HepG2 (cell line): ENCODE data around the gene RRAS. TPM values are rescaled to one million over a fixed set of nuclear protein-coding genes. Genes with fewer than 3 reads are reported as not detected.

Experiments
- E2F5 ChIP-seq: sonication (generic); formaldehyde crosslinking; conservative IDR thresholded peaks from 2 replicates; pipeline ENCODE4 v1.4.0; 2020; ENCODE audit warnings: missing genetic modification reagents
- ESRRA ChIP-seq: sonication (generic); formaldehyde crosslinking; IDR thresholded peaks from 2 replicates; pipeline ENCODE4 v1.5.1; 2020; ENCODE audit warnings: mild to moderate bottlenecking, low read depth, missing genetic modification reagents
- HIVEP1 ChIP-seq: sonication (generic); formaldehyde crosslinking; IDR thresholded peaks from 2 replicates; pipeline ENCODE4 v1.4.0; 2020; ENCODE audit warnings: mild to moderate bottlenecking, missing genetic modification reagents
- HNF4A ChIP-seq: sonication (generic); formaldehyde crosslinking; IDR thresholded peaks from 2 replicates; pipeline ENCODE4 v1.4.0; 2020; ENCODE audit warnings: missing genetic modification reagents
- HOXA7 ChIP-seq: sonication (generic); formaldehyde crosslinking; IDR thresholded peaks from 2 replicates; pipeline ENCODE4 v1.8.1; 2022; ENCODE audit warnings: mild to moderate bottlenecking, missing genetic modification reagents, moderate library complexity
- MBD4 ChIP-seq: IDR thresholded peaks from 2 replicates; pipeline ENCODE4 v1.6.1; 2012; ENCODE audit warnings: low read length, inconsistent platforms, borderline replicate concordance
- RXRB ChIP-seq: IDR thresholded peaks from 2 replicates; pipeline ENCODE4 v1.6.1; 2016; ENCODE audit warnings: borderline replicate concordance, missing genetic modification reagents, missing compliant biosample characterization
- SMARCE1 ChIP-seq: fragments of 450-650 bp; IDR thresholded peaks from 2 replicates; pipeline ENCODE4 v1.6.1; 2017; ENCODE audit warnings: borderline replicate concordance
- SP1 ChIP-seq, 2 experiments: fragments of 450-650 bp in 1 of 2; sonication (generic) in 1 of 2; formaldehyde crosslinking in 1 of 2; IDR thresholded peaks; 2 replicates each; pipeline versions ENCODE4 v1.4.0 to v1.6.1; 2016 to 2020; ENCODE audit warnings: missing genetic modification reagents in 1 of 2
- SRF ChIP-seq: IDR thresholded peaks from 2 replicates; pipeline ENCODE4 v1.6.1; 2011; ENCODE audit warnings: mild to moderate bottlenecking, low read depth, low read length, moderate library complexity
- TEAD3 ChIP-seq: optimal IDR thresholded peaks from 2 replicates; pipeline ENCODE3; 2016; ENCODE audit warnings: borderline replicate concordance
- THAP11 ChIP-seq: IDR thresholded peaks from 2 replicates; pipeline ENCODE4 v1.6.1; 2016; ENCODE audit warnings: missing biosample characterization, missing genetic modification reagents
- THYN1 ChIP-seq: sonication (generic); formaldehyde crosslinking; IDR thresholded peaks from 2 replicates; pipeline ENCODE4 v1.8.1; 2023; ENCODE audit warnings: low read depth, mild to moderate bottlenecking, moderate library complexity, missing genetic modification reagents, borderline replicate concordance
- YEATS4 ChIP-seq: sonication (generic); formaldehyde crosslinking; IDR thresholded peaks from 2 replicates; pipeline ENCODE4 v1.4.0; 2020; ENCODE audit warnings: missing genetic modification reagents, borderline replicate concordance
- ZBTB44 ChIP-seq: sonication (generic); formaldehyde crosslinking; IDR thresholded peaks from 2 replicates; pipeline ENCODE4 v1.4.0; 2020; ENCODE audit warnings: missing genetic modification reagents
- ZC3H13 ChIP-seq: sonication (generic); formaldehyde crosslinking; IDR thresholded peaks from 2 replicates; pipeline ENCODE4 v1.8.1; 2023; ENCODE audit warnings: mild to moderate bottlenecking, missing genetic modification reagents, moderate library complexity
- ZFP41 ChIP-seq: sonication (generic); formaldehyde crosslinking; IDR thresholded peaks from 2 replicates; pipeline ENCODE4 v1.4.0; 2020; ENCODE audit warnings: mild to moderate bottlenecking, missing genetic modification reagents, borderline replicate concordance
- ZFYVE20 ChIP-seq: sonication (generic); formaldehyde crosslinking; IDR thresholded peaks from 2 replicates; pipeline ENCODE4 v1.8.0; 2023; ENCODE audit warnings: low read depth, mild to moderate bottlenecking, moderate library complexity, missing genetic modification reagents, borderline replicate concordance
- ZNF136 ChIP-seq: sonication (generic); formaldehyde crosslinking; IDR thresholded peaks from 2 replicates; pipeline ENCODE4 v1.8.1; 2022; ENCODE audit warnings: low read depth, mild to moderate bottlenecking, moderate library complexity, missing genetic modification reagents
- ZNF563 ChIP-seq: sonication (generic); formaldehyde crosslinking; IDR thresholded peaks from 2 replicates; pipeline ENCODE4 v1.8.0; 2022; ENCODE audit warnings: mild to moderate bottlenecking, moderate library complexity, missing genetic modification reagents
- ZNF577 ChIP-seq: sonication (generic); formaldehyde crosslinking; IDR thresholded peaks from 2 replicates; pipeline ENCODE4 v1.4.0; 2020; ENCODE audit warnings: mild to moderate bottlenecking, low read depth, missing genetic modification reagents, borderline replicate concordance
- ZNF616 ChIP-seq: sonication (generic); formaldehyde crosslinking; IDR thresholded peaks from 2 replicates; pipeline ENCODE4 v1.5.0; 2020; ENCODE audit warnings: low read depth, mild to moderate bottlenecking, missing genetic modification reagents
- ZNF768 ChIP-seq: sonication (generic); formaldehyde crosslinking; IDR thresholded peaks from 2 replicates; pipeline ENCODE4 v1.4.0; 2020; ENCODE audit warnings: missing genetic modification reagents
- polyA plus RNA-seq, 8 experiments: library from polyadenylated mRNA; depleted of rRNA in 3 of 8; stranded (reverse) in 7 of 8; unstranded in 1 of 8; fragments of >200 nt; fragmentation: Illumina TruSeq in 4 of 8; extraction: Trizol in 4 of 8; gene quantifications; 2 replicates each; pipeline versions ENCODE4 v1.2.1 to v1.2.3, GENCODE V29; 2011 to 2016; ENCODE audit warnings: low read depth in 4 of 8, missing spikeins in 1 of 8, mixed read lengths in 1 of 8; ENCODE audit not compliant: insufficient read depth in 1 of 8
- total RNA-seq, 5 experiments: library from RNA; depleted of rRNA; stranded (reverse); fragments of >200 nt; fragmentation: Illumina TruSeq; extraction: Trizol; gene quantifications; 2 replicates each; pipeline ENCODE4 v1.2.3, GENCODE V29; 2016; ENCODE audit warnings: low read depth in 1 of 5
- TF ChIP-seq, protein P1 (sequence below): sonication (generic); formaldehyde crosslinking; IDR thresholded peaks from 2 replicates; pipeline ENCODE4 v1.5.0; 2020; ENCODE audit warnings: mild to moderate bottlenecking, low read depth, missing genetic modification reagents, borderline replicate concordance
- TF ChIP-seq, protein P2 (sequence below): sonication (generic); formaldehyde crosslinking; IDR thresholded peaks from 2 replicates; pipeline ENCODE4 v1.4.0; 2020; ENCODE audit warnings: mild to moderate bottlenecking, missing genetic modification reagents
- TF ChIP-seq, protein P3 (sequence below): sonication (generic); formaldehyde crosslinking; IDR thresholded peaks from 2 replicates; pipeline ENCODE4 v1.8.0; 2022; ENCODE audit warnings: mild to moderate bottlenecking, missing genetic modification reagents, borderline replicate concordance

Gene RRAS
- total and polyA plus RNA-seq, 2 of the 13 experiments (the other 11 are each of a cell fraction or from before 2014, with no cell fraction given): 1.5 to 12.0 TPM

DNA sequence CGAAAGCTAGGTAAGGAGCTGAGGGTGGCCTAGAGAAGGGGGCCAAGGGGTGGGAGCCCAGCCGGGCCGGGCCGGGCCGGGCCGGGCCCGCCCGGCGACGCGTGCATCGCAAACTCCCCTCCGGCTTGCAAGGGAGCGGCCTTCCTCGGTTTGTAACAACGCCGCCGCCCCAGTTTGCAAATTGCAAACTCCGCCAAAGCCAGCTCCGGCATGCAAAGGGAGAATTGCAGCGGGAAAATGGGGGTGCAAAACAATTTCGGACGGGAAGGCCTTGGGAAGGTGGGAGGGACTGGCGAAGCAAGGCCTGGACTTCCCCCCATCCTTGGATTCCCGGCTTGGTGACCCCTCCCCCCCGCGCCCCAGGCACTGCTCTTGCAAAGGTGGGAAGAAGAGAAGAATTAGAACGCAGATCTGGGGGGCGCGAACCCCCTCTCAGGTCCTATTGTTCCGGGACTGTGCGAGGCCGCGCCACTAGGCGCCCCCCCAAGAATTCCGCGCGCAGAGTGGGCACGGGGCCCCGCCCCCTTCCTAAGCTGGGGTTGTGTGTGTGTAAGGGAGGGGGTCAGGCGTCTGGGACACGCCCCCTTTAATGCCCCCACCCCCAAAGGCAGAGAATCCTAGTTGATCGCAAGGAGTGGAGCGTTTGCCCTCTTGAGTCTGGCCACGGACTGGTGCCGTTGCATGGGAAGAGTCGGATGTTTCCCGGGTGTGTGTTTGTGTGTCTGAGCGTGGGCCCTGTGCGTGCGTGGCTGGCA, 48.0 kb downstream of the RRAS start (continued):
- TF ChIP-seq ZNF563 (CRISPR knock-in tag): peak; percentile 26; the same call in 1 of the 2 replicates
- TF ChIP-seq ZBTB44 (CRISPR knock-in tag): no peak
- no peak for TF ChIP-seq HNF4A
- no peak for TF ChIP-seq HIVEP1
- no peak for TF ChIP-seq E2F5
- no peak for TF ChIP-seq ZFYVE20 (CRISPR knock-in tag)
- no peak for TF ChIP-seq TEAD3 (CRISPR knock-in tag)
- no peak for TF ChIP-seq SP1 (IDR thresholded peaks at IDR 0.05)
- TF ChIP-seq SP1 (CRISPR knock-in tag; IDR thresholded peaks at IDR 0.05): 0 out of 2 replicates have a peak, but pooled peaks have one; percentile 13
- TF ChIP-seq, protein P1, sequence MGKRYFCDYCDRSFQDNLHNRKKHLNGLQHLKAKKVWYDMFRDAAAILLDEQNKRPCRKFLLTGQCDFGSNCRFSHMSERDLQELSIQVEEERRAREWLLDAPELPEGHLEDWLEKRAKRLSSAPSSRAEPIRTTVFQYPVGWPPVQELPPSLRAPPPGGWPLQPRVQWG (CRISPR knock-in tag): no peak
- TF ChIP-seq, protein P2, sequence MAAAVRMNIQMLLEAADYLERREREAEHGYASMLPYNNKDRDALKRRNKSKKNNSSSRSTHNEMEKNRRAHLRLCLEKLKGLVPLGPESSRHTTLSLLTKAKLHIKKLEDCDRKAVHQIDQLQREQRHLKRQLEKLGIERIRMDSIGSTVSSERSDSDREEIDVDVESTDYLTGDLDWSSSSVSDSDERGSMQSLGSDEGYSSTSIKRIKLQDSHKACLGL (CRISPR knock-in tag): peak; percentile 44; the same call in 1 of the 2 replicates
- TF ChIP-seq SMARCE1: no peak
- TF ChIP-seq SRF: no peak
- no peak for TF ChIP-seq ZNF136
- TF ChIP-seq ZNF768 (CRISPR knock-in tag): no peak
- no peak for TF ChIP-seq THYN1 (CRISPR knock-in tag)
- no peak for TF ChIP-seq MBD4
- no peak for TF ChIP-seq YEATS4 (CRISPR knock-in tag)
- TF ChIP-seq ZFP41 (CRISPR knock-in tag): no peak
- TF ChIP-seq RXRB (CRISPR knock-in tag): no peak
- no peak for TF ChIP-seq THAP11 (CRISPR knock-in tag)
- TF ChIP-seq ZNF577 (CRISPR knock-in tag): no peak
- 0 out of 2 replicates have a peak, but pooled peaks have one; percentile 26 for TF ChIP-seq HOXA7
- TF ChIP-seq ZC3H13 (CRISPR knock-in tag): 0 out of 2 replicates have a peak, but pooled peaks have one; percentile 57
- TF ChIP-seq ZNF616 (CRISPR knock-in tag): 0 out of 2 replicates have a peak, but pooled peaks have one; percentile 46
- TF ChIP-seq ESRRA (CRISPR knock-in tag): no peak
- TF ChIP-seq, protein P3, sequence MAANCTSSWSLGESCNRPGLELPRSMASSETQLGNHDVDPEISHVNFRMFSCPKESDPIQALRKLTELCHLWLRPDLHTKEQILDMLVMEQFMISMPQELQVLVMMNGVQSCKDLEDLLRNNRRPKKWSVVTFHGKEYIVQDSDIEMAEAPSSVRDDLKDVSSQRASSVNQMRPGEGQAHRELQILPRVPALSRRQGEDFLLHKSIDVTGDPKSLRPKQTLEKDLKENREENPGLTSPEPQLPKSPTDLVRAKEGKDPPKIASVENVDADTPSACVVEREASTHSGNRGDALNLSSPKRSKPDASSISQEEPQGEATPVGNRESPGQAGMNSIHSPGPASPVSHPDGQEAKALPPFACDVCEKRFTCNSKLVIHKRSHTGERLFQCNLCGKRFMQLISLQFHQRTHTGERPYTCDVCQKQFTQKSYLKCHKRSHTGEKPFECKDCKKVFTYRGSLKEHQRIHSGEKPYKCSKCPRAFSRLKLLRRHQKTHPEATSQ (CRISPR knock-in tag): no peak
